Activated naive CD8-positive, alpha-beta T cell treated with anti-CD3 and anti-CD28 coated beads for 36 hours (primary cell): ENCODE data around the gene NPAS3. TPM values are rescaled to one million over a fixed set of nuclear protein-coding genes. Genes with fewer than 3 reads are reported as not detected.

Experiments
- DNase-seq: peaks from one replicate; pipeline ENCODE4 v3.0.0; 2021
- H3K27ac Mint-ChIP-seq: one replicate; pipeline ENCODE4 v1.8.0; 2022; ENCODE audit warnings: mild to moderate bottlenecking, moderate library complexity, mixed read lengths
- H3K27me3 Mint-ChIP-seq: one replicate; pipeline ENCODE4 v1.8.0; 2022; ENCODE audit warnings: mild to moderate bottlenecking, mixed read lengths
- H3K36me3 Mint-ChIP-seq: one replicate; pipeline ENCODE4 v1.8.0; 2021; ENCODE audit warnings: mild to moderate bottlenecking, mixed read lengths
- H3K4me1 Mint-ChIP-seq: one replicate; pipeline ENCODE4 v1.8.0; 2021; ENCODE audit warnings: mixed read lengths
- H3K4me3 Mint-ChIP-seq: one replicate; pipeline ENCODE4 v1.8.0; 2022; ENCODE audit warnings: mild to moderate bottlenecking, moderate library complexity, mixed read lengths
- H3K9me3 Mint-ChIP-seq: one replicate; pipeline ENCODE4 v1.8.0; 2022; ENCODE audit warnings: mixed read lengths
- total RNA-seq, 2 experiments: library from RNA; stranded (reverse); gene quantifications; one replicate each; pipeline ENCODE4 v1.2.3, GENCODE V29; 2021

The NPAS3 gene
- total RNA-seq, result not detected

DNA sequence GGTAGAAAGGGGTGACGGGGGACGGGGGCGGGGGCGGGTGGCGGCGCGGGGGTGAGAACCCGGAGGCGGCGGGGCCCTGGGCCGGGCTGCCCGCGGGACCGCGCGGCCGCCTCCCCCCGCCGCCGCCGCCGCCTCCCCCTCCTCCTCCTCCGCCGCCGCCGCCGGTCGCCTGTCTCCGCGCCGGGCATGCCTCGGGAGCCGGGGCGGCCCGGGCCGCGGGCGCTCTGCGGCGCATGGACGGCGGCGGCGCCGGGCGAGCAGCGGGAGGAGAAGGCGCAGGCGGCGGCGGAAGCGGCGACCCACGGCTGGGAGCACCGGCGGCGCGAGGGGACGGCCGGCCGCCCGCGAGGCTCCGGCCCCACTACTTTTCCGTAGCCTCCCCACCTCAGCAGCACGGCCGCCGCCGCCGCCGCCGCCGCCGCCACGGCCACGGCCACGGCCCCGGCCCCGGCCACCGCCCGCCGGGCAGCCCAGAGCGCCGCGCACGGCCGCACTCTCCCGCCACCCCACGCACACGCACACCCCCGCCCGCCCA is at the start of gene NPAS3:
Gene NPAS3 (plus strand): TSS at position 161 of the 535 bp plus-strand sequence.
- H3K27me3 Mint-ChIP-seq, result peaks cover 78% of the 10 kb centered on the region
- H3K4me1 Mint-ChIP-seq, result peaks cover 6% of the 10 kb centered on the region
- H3K27ac Mint-ChIP-seq, result no peak within 1 kb of the TSS
- peak within 1 kb of the TSS; percentile 77 for H3K4me3 Mint-ChIP-seq
- H3K9me3 Mint-ChIP-seq, result no peaks in the 10 kb centered on the region
- DNase-seq, result peak; percentile 3
- no peaks in the 10 kb centered on the region for H3K36me3 Mint-ChIP-seq

DNA sequence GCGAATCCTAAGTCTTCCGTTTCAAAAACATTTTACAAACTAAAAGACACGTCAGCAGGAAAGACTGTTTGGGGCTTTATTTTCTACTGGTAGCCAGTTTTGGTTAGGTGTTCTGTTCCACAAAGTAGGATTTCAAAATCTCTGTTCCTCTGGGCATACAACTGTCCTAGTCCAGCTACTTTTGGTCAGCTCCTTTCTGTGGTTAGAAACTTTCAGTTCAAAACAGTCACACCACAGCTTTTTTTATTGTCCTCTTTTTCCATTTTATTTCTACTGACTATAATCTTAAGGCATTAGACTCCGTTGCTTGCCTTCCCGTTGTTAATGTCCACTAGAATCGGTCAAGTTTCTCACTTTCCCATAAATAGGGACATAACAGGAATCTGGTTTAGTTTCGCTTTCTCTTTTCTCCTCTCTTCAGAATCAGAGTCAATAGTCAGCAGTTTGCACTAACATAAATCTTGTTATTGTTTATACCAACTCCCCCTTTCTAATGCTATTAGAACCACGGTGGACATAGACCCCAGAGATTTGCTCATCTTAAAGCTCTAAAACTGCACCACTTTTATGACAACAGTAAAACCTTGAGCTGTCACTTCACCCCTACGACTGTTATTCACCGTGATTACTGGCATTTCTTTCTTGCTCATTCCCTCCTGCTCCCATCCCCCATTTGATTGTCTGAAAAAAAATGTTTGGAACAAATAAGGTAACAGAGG is 41.5 kb upstream of the NPAS3 start:
- Mint-ChIP-seq H3K27ac (peak overlapping the region; percentile 36), H3K27me3 (no peaks in the 10 kb centered on the region)
- no peak for DNase-seq

GRCh38 chr14:32897698-32898064 is 41.0 kb upstream of the NPAS3 start:
- H3K36me3 Mint-ChIP-seq, result no peaks in the 10 kb centered on the region
- no peaks in the 10 kb centered on the region for H3K27me3 Mint-ChIP-seq
- no peaks in the 10 kb centered on the region for H3K9me3 Mint-ChIP-seq
- no peak overlapping the region for H3K4me3 Mint-ChIP-seq
- DNase-seq, result no peak
- no peak overlapping the region for H3K27ac Mint-ChIP-seq
- H3K4me1 Mint-ChIP-seq, result peaks cover 4% of the 10 kb centered on the region

More for the DNA sequence above, 41.5 kb upstream of the NPAS3 start:
- Mint-ChIP-seq H3K4me1 (peaks cover 4% of the 10 kb centered on the region), H3K36me3 (no peaks in the 10 kb centered on the region), H3K9me3 (no peaks in the 10 kb centered on the region), H3K4me3 (peak overlapping the region; percentile 20)

DNA sequence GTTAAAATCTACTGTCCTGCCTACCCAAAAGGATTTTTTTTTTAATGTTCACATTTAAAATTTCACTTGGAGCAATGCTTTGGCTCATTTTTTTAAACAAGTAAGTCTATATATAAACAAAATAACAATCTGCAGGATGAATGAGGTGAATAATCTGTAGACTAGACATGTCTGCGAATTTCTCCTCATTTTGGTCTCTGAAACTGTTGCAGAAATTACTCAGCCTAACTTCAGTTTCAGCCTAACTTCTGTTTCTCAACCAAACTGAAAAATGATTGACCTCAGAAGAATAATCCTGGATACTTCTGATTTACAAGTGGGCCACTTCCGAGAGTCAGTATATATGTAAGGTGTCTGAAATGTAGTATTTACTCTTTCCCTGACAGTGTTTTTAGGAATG is 39.8 kb upstream of the NPAS3 start:
- no peaks in the 10 kb centered on the region for H3K27me3 Mint-ChIP-seq
- no peak overlapping the region for H3K27ac Mint-ChIP-seq
- no peaks in the 10 kb centered on the region for H3K36me3 Mint-ChIP-seq
- peaks cover 4% of the 10 kb centered on the region for H3K4me1 Mint-ChIP-seq
- no peak overlapping the region for H3K4me3 Mint-ChIP-seq
- no peak for DNase-seq
- H3K9me3 Mint-ChIP-seq, result no peaks in the 10 kb centered on the region

DNA sequence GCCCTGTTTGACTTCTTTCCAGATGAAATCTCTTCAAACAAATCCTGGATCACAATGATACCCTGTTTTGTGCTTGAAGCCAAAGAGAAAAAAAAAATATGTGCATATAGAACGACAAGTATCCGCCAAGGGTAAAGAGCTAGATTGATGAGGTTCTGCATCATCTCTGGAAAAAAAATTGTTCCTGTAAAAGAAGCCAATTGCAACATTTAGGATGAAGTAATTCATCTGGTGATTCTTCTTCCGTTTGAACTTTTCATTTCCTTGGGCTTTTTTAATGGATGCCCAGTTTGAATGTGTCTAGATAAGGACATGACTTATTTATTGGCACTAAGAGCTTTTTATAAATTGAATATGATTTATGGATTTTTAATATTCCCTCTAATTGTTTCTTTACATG is 38.1 kb upstream of the NPAS3 start:
- no peak for DNase-seq
- H3K27ac Mint-ChIP-seq, result no peak overlapping the region
- no peak overlapping the region for H3K4me3 Mint-ChIP-seq
- peaks cover 4% of the 10 kb centered on the region for H3K4me1 Mint-ChIP-seq
- no peaks in the 10 kb centered on the region for H3K36me3 Mint-ChIP-seq
- no peaks in the 10 kb centered on the region for H3K9me3 Mint-ChIP-seq
- no peaks in the 10 kb centered on the region for H3K27me3 Mint-ChIP-seq

GRCh38 chr14:32905013-32905412 is 33.7 kb upstream of the NPAS3 start:
- no peak overlapping the region for H3K27ac Mint-ChIP-seq
- no peaks in the 10 kb centered on the region for H3K4me1 Mint-ChIP-seq
- H3K4me3 Mint-ChIP-seq, result no peak overlapping the region
- no peaks in the 10 kb centered on the region for H3K36me3 Mint-ChIP-seq
- DNase-seq, result no peak
- H3K9me3 Mint-ChIP-seq, result no peaks in the 10 kb centered on the region
- no peaks in the 10 kb centered on the region for H3K27me3 Mint-ChIP-seq

- Mint-ChIP-seq H3K27me3 (no peaks in the 10 kb centered on the region), H3K4me1 (no peaks in the 10 kb centered on the region)
Measured at GRCh38 chr14:32906672-32907071, 32.0 kb upstream of the NPAS3 start.

GRCh38 chr14:32908196-32909084 is 30.2 kb upstream of the NPAS3 start:
- Mint-ChIP-seq H3K27me3 (no peaks in the 10 kb centered on the region), H3K36me3 (no peaks in the 10 kb centered on the region), H3K4me1 (no peaks in the 10 kb centered on the region), H3K27ac (no peak overlapping the region), H3K9me3 (no peaks in the 10 kb centered on the region), H3K4me3 (no peak overlapping the region)
- no peak for DNase-seq

More at GRCh38 chr14:32906672-32907071, 32.0 kb upstream of the NPAS3 start:
- Mint-ChIP-seq H3K27ac (no peak overlapping the region), H3K4me3 (no peak overlapping the region), H3K9me3 (no peaks in the 10 kb centered on the region), H3K36me3 (no peaks in the 10 kb centered on the region)
- DNase-seq, result no peak

GRCh38 chr14:32913725-32914124 is 25.0 kb upstream of the NPAS3 start:
- DNase-seq, result no peak
- no peak overlapping the region for H3K27ac Mint-ChIP-seq
- no peaks in the 10 kb centered on the region for H3K36me3 Mint-ChIP-seq
- no peaks in the 10 kb centered on the region for H3K4me1 Mint-ChIP-seq
- no peaks in the 10 kb centered on the region for H3K9me3 Mint-ChIP-seq
- H3K4me3 Mint-ChIP-seq, result no peak overlapping the region
- H3K27me3 Mint-ChIP-seq, result no peaks in the 10 kb centered on the region

DNA sequence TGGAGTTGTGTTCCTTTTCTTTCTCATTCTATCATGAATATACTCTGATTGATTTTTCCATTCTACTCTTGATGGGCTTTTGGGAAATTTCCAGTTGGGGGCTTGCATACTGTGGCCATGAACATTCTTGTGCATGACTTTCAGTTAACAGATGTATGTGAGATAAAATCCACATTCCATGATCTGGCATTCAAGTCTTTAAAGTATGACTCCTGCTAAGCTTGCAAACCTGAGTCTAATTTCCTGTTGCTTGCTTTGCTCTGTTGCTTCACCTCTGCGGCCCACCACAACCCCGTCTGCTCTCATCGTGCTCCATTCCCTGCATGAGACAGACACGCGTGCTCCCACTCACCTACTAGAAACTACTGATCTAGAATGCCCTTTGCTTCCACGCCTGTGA is 24.3 kb upstream of the NPAS3 start:
- no peak for DNase-seq
- Mint-ChIP-seq H3K36me3 (no peaks in the 10 kb centered on the region), H3K4me1 (no peaks in the 10 kb centered on the region), H3K9me3 (no peaks in the 10 kb centered on the region), H3K27ac (no peak overlapping the region), H3K4me3 (no peak overlapping the region), H3K27me3 (no peaks in the 10 kb centered on the region)

DNA sequence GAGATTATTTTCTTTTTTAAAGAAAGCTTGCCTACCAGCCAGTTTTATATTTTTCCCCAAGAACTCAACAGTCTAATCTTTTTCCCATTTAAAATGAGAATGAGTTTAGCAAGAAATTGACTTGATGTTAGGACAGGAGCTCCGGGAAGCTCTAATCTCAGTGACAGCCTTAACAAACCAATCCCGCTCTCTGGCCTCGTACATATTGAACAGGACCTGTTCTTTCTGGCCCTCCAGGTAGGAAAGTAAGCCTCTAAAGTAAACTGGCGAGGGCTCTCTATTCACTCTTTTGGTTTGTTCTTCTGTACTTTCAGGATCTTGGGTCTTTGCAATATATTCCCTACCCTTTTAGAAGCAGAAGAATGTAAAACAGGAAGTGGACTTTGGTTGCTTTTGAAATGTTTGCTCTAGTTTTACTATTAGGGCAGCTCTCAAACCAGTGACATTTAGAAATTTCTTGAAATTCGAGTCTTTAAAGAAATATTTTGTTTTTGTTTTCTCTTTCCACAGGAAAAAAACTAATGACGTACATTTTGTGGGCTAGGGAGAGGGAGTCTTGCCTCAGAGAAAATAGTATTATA is 17.9 kb upstream of the NPAS3 start:
- DNase-seq, result no peak
- Mint-ChIP-seq H3K27ac (no peak overlapping the region), H3K4me3 (no peak overlapping the region), H3K4me1 (no peaks in the 10 kb centered on the region), H3K36me3 (no peaks in the 10 kb centered on the region), H3K27me3 (peaks cover 4% of the 10 kb centered on the region), H3K9me3 (peaks cover 1% of the 10 kb centered on the region)

DNA sequence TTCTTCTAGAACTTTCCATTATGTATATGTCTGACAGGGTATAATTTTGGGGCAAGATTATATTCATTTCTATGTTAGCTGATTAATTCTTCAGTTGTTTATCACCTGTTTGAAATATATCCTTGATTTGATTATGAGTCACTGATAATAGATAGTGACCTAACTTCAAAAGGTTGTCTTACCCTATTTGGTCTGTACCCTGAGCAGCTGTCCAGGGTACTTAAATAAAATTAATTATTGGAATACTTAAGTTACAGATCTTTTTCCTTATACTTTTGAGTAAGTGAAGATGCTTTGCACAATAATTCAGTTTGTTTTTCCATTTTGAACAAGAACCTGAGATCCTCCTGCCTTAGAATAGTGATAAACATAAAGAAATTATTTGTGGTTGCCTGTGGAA is 13.2 kb upstream of the NPAS3 start:
- no peak overlapping the region for H3K4me3 Mint-ChIP-seq
- no peaks in the 10 kb centered on the region for H3K36me3 Mint-ChIP-seq

GRCh38 chr14:32932302-32932913 is 6.3 kb upstream of the NPAS3 start:
- Mint-ChIP-seq H3K4me3 (no peak overlapping the region), H3K4me1 (peaks cover 5% of the 10 kb centered on the region), H3K27ac (no peak overlapping the region), H3K9me3 (no peaks in the 10 kb centered on the region), H3K27me3 (peaks cover 63% of the 10 kb centered on the region), H3K36me3 (no peaks in the 10 kb centered on the region)
- no peak for DNase-seq

More for the DNA sequence above, 13.2 kb upstream of the NPAS3 start:
- DNase-seq, result no peak
- Mint-ChIP-seq H3K27ac (no peak overlapping the region), H3K27me3 (peaks cover 9% of the 10 kb centered on the region), H3K9me3 (peaks cover 1% of the 10 kb centered on the region), H3K4me1 (no peaks in the 10 kb centered on the region)

GRCh38 chr14:32932914-32933628 is 5.6 kb upstream of the NPAS3 start:
- Mint-ChIP-seq H3K27me3 (peaks cover 70% of the 10 kb centered on the region), H3K36me3 (no peaks in the 10 kb centered on the region)

More at GRCh38 chr14:32932914-32933628, 5.6 kb upstream of the NPAS3 start:
- Mint-ChIP-seq H3K4me1 (peaks cover 5% of the 10 kb centered on the region), H3K9me3 (no peaks in the 10 kb centered on the region), H3K4me3 (no peak overlapping the region), H3K27ac (no peak overlapping the region)
- no peak for DNase-seq
